ENCODE measurements around the gene LRATD1.

DNA sequence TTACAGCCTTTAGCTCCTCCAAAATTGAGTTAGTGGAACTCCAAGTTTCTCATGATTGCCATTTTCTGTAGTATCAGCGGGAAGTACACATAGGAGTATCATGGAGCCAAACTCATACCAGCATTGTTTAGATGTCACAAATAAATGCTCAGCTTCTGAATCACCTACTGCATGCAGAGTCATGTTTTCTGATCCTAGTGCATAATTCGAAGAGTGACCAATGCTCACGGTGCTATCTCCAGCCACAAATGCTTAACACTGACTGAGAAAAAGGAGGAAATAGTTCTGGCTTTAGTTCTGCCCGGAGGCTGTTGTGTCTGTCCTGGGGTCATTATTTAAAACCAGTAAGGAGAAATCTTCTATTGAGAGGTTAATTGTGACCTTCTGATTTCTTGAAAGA, 45.4 kb upstream of the LRATD1 start:
- TF ChIP-seq, protein P1, sequence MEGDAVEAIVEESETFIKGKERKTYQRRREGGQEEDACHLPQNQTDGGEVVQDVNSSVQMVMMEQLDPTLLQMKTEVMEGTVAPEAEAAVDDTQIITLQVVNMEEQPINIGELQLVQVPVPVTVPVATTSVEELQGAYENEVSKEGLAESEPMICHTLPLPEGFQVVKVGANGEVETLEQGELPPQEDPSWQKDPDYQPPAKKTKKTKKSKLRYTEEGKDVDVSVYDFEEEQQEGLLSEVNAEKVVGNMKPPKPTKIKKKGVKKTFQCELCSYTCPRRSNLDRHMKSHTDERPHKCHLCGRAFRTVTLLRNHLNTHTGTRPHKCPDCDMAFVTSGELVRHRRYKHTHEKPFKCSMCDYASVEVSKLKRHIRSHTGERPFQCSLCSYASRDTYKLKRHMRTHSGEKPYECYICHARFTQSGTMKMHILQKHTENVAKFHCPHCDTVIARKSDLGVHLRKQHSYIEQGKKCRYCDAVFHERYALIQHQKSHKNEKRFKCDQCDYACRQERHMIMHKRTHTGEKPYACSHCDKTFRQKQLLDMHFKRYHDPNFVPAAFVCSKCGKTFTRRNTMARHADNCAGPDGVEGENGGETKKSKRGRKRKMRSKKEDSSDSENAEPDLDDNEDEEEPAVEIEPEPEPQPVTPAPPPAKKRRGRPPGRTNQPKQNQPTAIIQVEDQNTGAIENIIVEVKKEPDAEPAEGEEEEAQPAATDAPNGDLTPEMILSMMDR (IDR thresholded peaks at IDR 0.05), result no peak
- no peak for TF ChIP-seq POLR2A (IDR thresholded peaks at IDR 0.05)
